Uterus (tissue), 2 donors: ENCODE data around the gene CASKIN1.

ENCODE experiments used
- POLR2A ChIP-seq, 2 donors: fragments of 450-650 bp; IDR thresholded peaks; one replicate each; pipeline ENCODE4 v1.6.1; 2016; ENCODE audit warnings: antibody characterized with exemption in 2 of 2, mild to moderate bottlenecking in 1 of 2, moderate library complexity in 1 of 2
- TF ChIP-seq, protein P1 (sequence below), 4 experiments: fragments of 200-600 bp in 2 of 4; fragments of 450-650 bp in 2 of 4; sonication (generic) in 2 of 4; IDR thresholded peaks; one replicate each; pipeline ENCODE4 v1.5.1; 2016 to 2019; ENCODE audit warnings: antibody characterized with exemption in 4 of 4, mild to moderate bottlenecking in 2 of 4, moderate library complexity in 1 of 4

- TF ChIP-seq, protein P1, sequence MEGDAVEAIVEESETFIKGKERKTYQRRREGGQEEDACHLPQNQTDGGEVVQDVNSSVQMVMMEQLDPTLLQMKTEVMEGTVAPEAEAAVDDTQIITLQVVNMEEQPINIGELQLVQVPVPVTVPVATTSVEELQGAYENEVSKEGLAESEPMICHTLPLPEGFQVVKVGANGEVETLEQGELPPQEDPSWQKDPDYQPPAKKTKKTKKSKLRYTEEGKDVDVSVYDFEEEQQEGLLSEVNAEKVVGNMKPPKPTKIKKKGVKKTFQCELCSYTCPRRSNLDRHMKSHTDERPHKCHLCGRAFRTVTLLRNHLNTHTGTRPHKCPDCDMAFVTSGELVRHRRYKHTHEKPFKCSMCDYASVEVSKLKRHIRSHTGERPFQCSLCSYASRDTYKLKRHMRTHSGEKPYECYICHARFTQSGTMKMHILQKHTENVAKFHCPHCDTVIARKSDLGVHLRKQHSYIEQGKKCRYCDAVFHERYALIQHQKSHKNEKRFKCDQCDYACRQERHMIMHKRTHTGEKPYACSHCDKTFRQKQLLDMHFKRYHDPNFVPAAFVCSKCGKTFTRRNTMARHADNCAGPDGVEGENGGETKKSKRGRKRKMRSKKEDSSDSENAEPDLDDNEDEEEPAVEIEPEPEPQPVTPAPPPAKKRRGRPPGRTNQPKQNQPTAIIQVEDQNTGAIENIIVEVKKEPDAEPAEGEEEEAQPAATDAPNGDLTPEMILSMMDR (IDR thresholded peaks at IDR 0.05), result no peak
- no peak for TF ChIP-seq POLR2A (IDR thresholded peaks at IDR 0.05)
Observed at GRCh38 chr16:2142942-2143877, 53.2 kb downstream of the CASKIN1 start.
